Spleen (tissue), 7 donors: ENCODE results near the gene LCN9.

ENCODE experiments used
- CTCF ChIP-seq, 11 experiments: fragments of 200-600 bp in 7 of 11; fragments of 450-650 bp in 4 of 11; sonication (generic) in 4 of 11; IDR thresholded peaks in 8 of 11; conservative IDR thresholded peaks in 3 of 11; 1 replicate in 7 of 11; 2 replicates in 4 of 11; pipeline versions ENCODE4 v1.4.0 to v1.8.0; 2016 to 2021; ENCODE audit warnings: antibody characterized with exemption in 11 of 11, inconsistent platforms in 4 of 11, mild to moderate bottlenecking in 1 of 11
- POLR2A ChIP-seq, 3 donors: fragments of 450-650 bp; IDR thresholded peaks; one replicate each; pipeline ENCODE4 v1.5.1; 2017; ENCODE audit warnings: antibody characterized with exemption in 3 of 3, mild to moderate bottlenecking in 1 of 3
- donor health status: DM: no; HTN: no; CAD: no; lungs with moderate emphysema.
- donor health status: DM: no; HTN: no; CAD: no.
- donor health status: DM: no; HTN: no; CAD: no.

- TF ChIP-seq CTCF (IDR thresholded peaks at IDR 0.05 in 8 of 11, conservative IDR thresholded peaks at IDR 0.05 in 3 of 11) (no peak), POLR2A (IDR thresholded peaks at IDR 0.05) (no peak)
These were observed 44.4 kb downstream of the LCN9 start for GRCh38 chr9:135707252-135708138.
